ENCODE results near the gene MYB. TPM values are rescaled to one million over a fixed set of nuclear protein-coding genes. Genes with fewer than 3 reads are reported as not detected.

Gene MYB
- total and polyA plus RNA-seq, 2 of the 8 experiments (the other 6 are each of a cell fraction or from before 2014, with no cell fraction given), result 4.0 to 7.6 TPM

DNA sequence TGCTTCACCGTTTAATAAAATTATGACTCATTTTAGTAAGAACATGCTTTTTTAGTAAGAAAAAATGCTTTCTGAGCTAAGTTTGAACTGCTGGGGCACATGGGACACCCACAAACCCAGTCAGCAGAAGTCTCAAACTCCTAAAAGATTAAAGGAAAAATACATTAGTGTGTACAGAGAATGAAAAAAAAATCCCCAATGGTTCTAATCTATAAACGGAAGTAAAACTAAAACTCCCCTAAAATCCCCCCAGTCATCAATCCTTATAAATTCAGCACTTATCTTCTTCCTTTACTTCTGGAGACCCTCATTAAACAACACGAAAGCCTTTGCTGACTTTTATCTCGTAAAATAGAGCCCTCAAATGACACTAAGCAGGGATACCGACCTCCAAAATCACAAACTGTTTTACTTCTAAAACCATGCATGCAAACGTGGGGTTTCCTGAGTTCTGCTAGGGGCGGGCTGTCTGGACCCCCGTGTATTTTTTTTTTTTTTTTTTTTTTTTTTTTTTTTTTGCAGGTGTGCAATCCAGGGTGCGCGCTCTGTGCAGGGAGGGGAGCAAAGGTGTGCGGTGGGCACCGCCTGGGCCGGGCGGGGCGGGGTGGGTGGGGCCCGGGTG, 1.1 kb upstream of the MYB start:
- H3K56ac ChIP-seq (replicated peaks; ENCODE audit: insufficient read length, low read depth, low read length), result no peak overlapping the region
- FAIRE-seq, result no peak
- TF ChIP-seq SUZ12 (IDR thresholded peaks at IDR 0.05; ENCODE audit: low read length) (no peak), CBX5 (IDR thresholded peaks at IDR 0.05; ENCODE audit: low read depth, low read length) (no peak), SIX5 (IDR thresholded peaks at IDR 0.05; ENCODE audit: low read depth, low read length) (no peak), KDM1A (IDR thresholded peaks at IDR 0.05; ENCODE audit: borderline replicate concordance, low read length) (no peak), TBP (IDR thresholded peaks at IDR 0.05; ENCODE audit: low read depth, low read length) (no peak), YY1 (IDR thresholded peaks at IDR 0.05; ENCODE audit: low read depth, low read length) (no peak), CBX8 (IDR thresholded peaks at IDR 0.05; ENCODE audit: borderline replicate concordance, low read depth, low read length) (no peak), KDM4A (IDR thresholded peaks at IDR 0.05; ENCODE audit: low read depth, low read length, severe bottlenecking) (no peak), TEAD4 (IDR thresholded peaks at IDR 0.05; ENCODE audit: low read depth, low read length) (no peak), ZNF274 (IDR thresholded peaks at IDR 0.05; ENCODE audit: borderline replicate concordance, extremely low read depth, low read length) (no peak), SIRT6 (IDR thresholded peaks at IDR 0.05; ENCODE audit: low read length) (no peak), JUND (IDR thresholded peaks at IDR 0.05; ENCODE audit: low read length) (no peak)
- TF ChIP-seq, protein P1, sequence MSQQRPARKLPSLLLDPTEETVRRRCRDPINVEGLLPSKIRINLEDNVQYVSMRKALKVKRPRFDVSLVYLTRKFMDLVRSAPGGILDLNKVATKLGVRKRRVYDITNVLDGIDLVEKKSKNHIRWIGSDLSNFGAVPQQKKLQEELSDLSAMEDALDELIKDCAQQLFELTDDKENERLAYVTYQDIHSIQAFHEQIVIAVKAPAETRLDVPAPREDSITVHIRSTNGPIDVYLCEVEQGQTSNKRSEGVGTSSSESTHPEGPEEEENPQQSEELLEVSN (IDR thresholded peaks at IDR 0.05), result no peak

More for the DNA sequence above, 1.1 kb upstream of the MYB start:
- no peak overlapping the region for H3K9ac ChIP-seq (replicated peaks in 1 of 4; ENCODE audit: extremely low read depth in 1 of 4, low read depth in 3 of 4, low read length in 3 of 4)
- H3K4me3 ChIP-seq (ENCODE audit: extremely low read depth in 1 of 4, insufficient read depth in 2 of 4, low read depth in 3 of 4, low read length in 4 of 4), result peak overlapping the region; percentile 62 to 86 (median 72); a peak in 7 of 8 replicates
- H3K27me3 ChIP-seq (replicated peaks in 1 of 4; ENCODE audit: control insufficient read depth in 3 of 4, extremely low read depth in 1 of 4, insufficient read depth in 3 of 4, low read length in 3 of 4), result peaks cover 0 to 26% (median 18%) of the 10 kb centered on the region in 4 experiments; a peak in 6 of 7 replicates
- peaks cover 0 to 1% of the 10 kb centered on the region in 2 experiments for H4K20me1 ChIP-seq (replicated peaks in 1 of 2; ENCODE audit: control insufficient read depth in 1 of 2, insufficient read depth in 2 of 2, low read length in 2 of 2)
- no peak overlapping the region for H3K4ac ChIP-seq (replicated peaks; ENCODE audit: insufficient read length, low read depth, low read length)
- H3K79me2 ChIP-seq (ENCODE audit: control insufficient read depth in 1 of 2, insufficient read depth in 2 of 2, low read length in 2 of 2), result peaks cover 0 to 7% of the 10 kb centered on the region in 2 experiments; a peak in 2 of 4 replicates
- H2BK5ac ChIP-seq (ENCODE audit: low read depth, low read length), result no peak overlapping the region
- no peak overlapping the region for H2BK20ac ChIP-seq (ENCODE audit: low read length)
- H2BK120ac ChIP-seq (replicated peaks; ENCODE audit: low read depth, low read length), result no peak overlapping the region
- ChIA-PET POLR2A (ENCODE audit: partially characterized antibody) (interaction anchor here (0.6 to 3.0 kb wide), 6 partner anchors 12 to 91 kb away, joined by 3 to 10 read pairs (median 4); no protein-coding TSS in a partner anchor), CTCF (ENCODE audit: partially characterized antibody) (interaction anchor here (2.4 to 4.7 kb wide), 2 partner anchors 11 to 18 kb away, joined by 9 to 38 read pairs; no protein-coding TSS in a partner anchor)
- H3K18ac ChIP-seq (ENCODE audit: extremely low read depth, low read length), result no peak overlapping the region
- H4K91ac ChIP-seq (replicated peaks; ENCODE audit: insufficient read length, low read length), result no peak overlapping the region
- no peak overlapping the region for H4K5ac ChIP-seq (ENCODE audit: insufficient read length, low read depth, low read length)
- H3K4me1 ChIP-seq (replicated peaks in 1 of 4; ENCODE audit: control insufficient read depth in 3 of 4, insufficient read depth in 4 of 4, low read length in 3 of 4), result peaks cover 0 to 7% (median 2%) of the 10 kb centered on the region in 4 experiments; a peak in 2 of 7 replicates
- H2BK15ac ChIP-seq (ENCODE audit: low read length), result no peak overlapping the region
- no peak overlapping the region for H3K23ac ChIP-seq (ENCODE audit: insufficient read length)
- H2BK12ac ChIP-seq (ENCODE audit: low read depth, low read length), result no peak overlapping the region
- H2AFZ ChIP-seq (ENCODE audit: low read length), result no peak overlapping the region
- peak overlapping the region; percentile 92 to 93 for H3K4me2 ChIP-seq (ENCODE audit: insufficient read depth in 1 of 2, low read depth in 2 of 2, low read length in 2 of 2)
- DNase-seq (ENCODE audit: low read depth in 1 of 2, low spot score in 2 of 2), result no peak
- H4K8ac ChIP-seq (ENCODE audit: extremely low read depth, insufficient read depth, low read length), result no peak overlapping the region
- H3K23me2 ChIP-seq (ENCODE audit: low read depth, low read length), result peaks cover 26% of the 10 kb centered on the region
- 25% methylated on average over 8 of the region's 16 CpGs; no CpG with 5 or more reads in 1 of the 2 experiments for WGBS, 2 experiments (ENCODE audit: extremely low coverage in 1 of 2, insufficient coverage in 1 of 2, insufficient read length in 1 of 2, insufficient replicate concordance in 2 of 2, low coverage in 1 of 2, low lambda C conversion rate in 2 of 2, missing lambda C conversion rate in 1 of 2)
- H3K14ac ChIP-seq (ENCODE audit: insufficient read length), result no peak overlapping the region
- no peak overlapping the region for H2AK5ac ChIP-seq (ENCODE audit: low read depth, low read length)
- no peak overlapping the region for H3K27ac ChIP-seq (ENCODE audit: low read depth, low read length)
- H3K36me3 ChIP-seq (ENCODE audit: control insufficient read depth in 2 of 4, insufficient read depth in 4 of 4, low read length in 3 of 4), result no peaks in the 10 kb centered on the region
- no peaks in the 10 kb centered on the region for H3K9me3 ChIP-seq (ENCODE audit: insufficient read depth in 2 of 2, low read depth in 1 of 2, low read length in 1 of 2)
- H3K79me1 ChIP-seq (ENCODE audit: low read depth, low read length), result 0 out of 2 replicates have a peak, but pooled peaks cover 2% of the 10 kb centered on the region

Measured in H1 (cell line).